H1 (cell line): ENCODE data around the gene IL18BP. TPM values are rescaled to one million over a fixed set of nuclear protein-coding genes. Genes with fewer than 3 reads are reported as not detected.

Experiments
- BRCA1 ChIP-seq: IDR thresholded peaks from 2 replicates; pipeline ENCODE4 v1.6.1; 2012; ENCODE audit warnings: low read depth, low read length, improper control_type of control experiment
- HDAC6 ChIP-seq: IDR thresholded peaks from one replicate; pipeline ENCODE4 v1.7.1; 2012; ENCODE audit warnings: low read depth, mild to moderate bottlenecking, inconsistent platforms, low read length, moderate library complexity
- JUND ChIP-seq: IDR thresholded peaks from 2 replicates; pipeline ENCODE4 v1.6.1; 2011; ENCODE audit warnings: mild to moderate bottlenecking, improper control_type of control experiment, low read length
- KDM4A ChIP-seq: IDR thresholded peaks from one replicate; pipeline ENCODE4 v1.7.1; 2012; ENCODE audit warnings: low read depth, mild to moderate bottlenecking, moderate library complexity, low read length, inconsistent platforms; ENCODE audit not compliant: severe bottlenecking
- POLR2A ChIP-seq, 2 experiments: IDR thresholded peaks; 1 replicate in 1 of 2; 2 replicates in 1 of 2; pipeline ENCODE4 v1.6.1; 2011; ENCODE audit warnings: low read depth in 2 of 2, low read length in 2 of 2, mild to moderate bottlenecking in 2 of 2; ENCODE audit errors: control extremely low read depth in 1 of 2
- RFX5 ChIP-seq: IDR thresholded peaks from 2 replicates; pipeline ENCODE4 v1.6.1; 2011; ENCODE audit warnings: low read depth, low read length, improper control_type of control experiment, borderline replicate concordance
- SIN3A ChIP-seq, 2 experiments: IDR thresholded peaks in 1 of 2; conservative IDR thresholded peaks in 1 of 2; 2 replicates each; pipeline ENCODE4 v1.6.1; 2011 to 2012; ENCODE audit warnings: low read length in 2 of 2, improper control_type of control experiment in 1 of 2, low read depth in 1 of 2, mild to moderate bottlenecking in 1 of 2
- SRF ChIP-seq: IDR thresholded peaks from 2 replicates; pipeline ENCODE4 v1.6.1; 2011; ENCODE audit warnings: mild to moderate bottlenecking, low read depth, low read length, moderate library complexity
- SUZ12 ChIP-seq: fragments of 200-600 bp; sonication (generic); IDR thresholded peaks from 2 replicates; pipeline ENCODE4 v1.6.1; 2012; ENCODE audit warnings: mild to moderate bottlenecking, inconsistent platforms, low read length, moderate library complexity, mixed read lengths
- TAF1 ChIP-seq: IDR thresholded peaks from 2 replicates; pipeline ENCODE4 v1.6.1; 2011; ENCODE audit warnings: mild to moderate bottlenecking, low read depth, low read length
- TBP ChIP-seq: IDR thresholded peaks from 2 replicates; pipeline ENCODE4 v1.6.1; 2011; ENCODE audit warnings: low read depth, low read length, improper control_type of control experiment
- YY1 ChIP-seq: IDR thresholded peaks from 2 replicates; pipeline ENCODE4 v1.6.1; 2011; ENCODE audit warnings: low read depth, mild to moderate bottlenecking, low read length
- polyA plus RNA-seq, 7 experiments: library from polyadenylated mRNA; depleted of rRNA in 3 of 7; stranded (reverse) in 5 of 7; unstranded in 2 of 7; fragments of >200 nt in 5 of 7; fragments of 200-250 nt in 2 of 7; gene quantifications; 1 replicate in 5 of 7; 2 replicates in 1 of 7; 4 replicates in 1 of 7; pipeline versions ENCODE4 v1.2.1 to v1.2.3, GENCODE V29; 2011 to 2013; ENCODE audit warnings: missing spikeins in 2 of 7, mixed read lengths in 2 of 7
- total RNA-seq: library from RNA; stranded (reverse); fragmentation: NEBNext Ultra II Directional; extraction: Animal tissue kit (Norgen Biotek cat#: 25700); gene quantifications from 2 replicates; pipeline ENCODE4 v1.2.1, GENCODE V29; 2021
- TF ChIP-seq, protein P1 (sequence below): IDR thresholded peaks from 2 replicates; pipeline ENCODE4 v1.6.1; 2012; ENCODE audit warnings: low read length, inconsistent platforms
- TF ChIP-seq, protein P2 (sequence below): IDR thresholded peaks from 2 replicates; pipeline ENCODE4 v1.6.1; 2011; ENCODE audit warnings: low read length, improper control_type of control experiment

Gene IL18BP
- total and polyA plus RNA-seq, 2 of the 8 experiments (the other 6 are each of a cell fraction or from before 2014, with no cell fraction given): 9.8 to 17.0 TPM

DNA sequence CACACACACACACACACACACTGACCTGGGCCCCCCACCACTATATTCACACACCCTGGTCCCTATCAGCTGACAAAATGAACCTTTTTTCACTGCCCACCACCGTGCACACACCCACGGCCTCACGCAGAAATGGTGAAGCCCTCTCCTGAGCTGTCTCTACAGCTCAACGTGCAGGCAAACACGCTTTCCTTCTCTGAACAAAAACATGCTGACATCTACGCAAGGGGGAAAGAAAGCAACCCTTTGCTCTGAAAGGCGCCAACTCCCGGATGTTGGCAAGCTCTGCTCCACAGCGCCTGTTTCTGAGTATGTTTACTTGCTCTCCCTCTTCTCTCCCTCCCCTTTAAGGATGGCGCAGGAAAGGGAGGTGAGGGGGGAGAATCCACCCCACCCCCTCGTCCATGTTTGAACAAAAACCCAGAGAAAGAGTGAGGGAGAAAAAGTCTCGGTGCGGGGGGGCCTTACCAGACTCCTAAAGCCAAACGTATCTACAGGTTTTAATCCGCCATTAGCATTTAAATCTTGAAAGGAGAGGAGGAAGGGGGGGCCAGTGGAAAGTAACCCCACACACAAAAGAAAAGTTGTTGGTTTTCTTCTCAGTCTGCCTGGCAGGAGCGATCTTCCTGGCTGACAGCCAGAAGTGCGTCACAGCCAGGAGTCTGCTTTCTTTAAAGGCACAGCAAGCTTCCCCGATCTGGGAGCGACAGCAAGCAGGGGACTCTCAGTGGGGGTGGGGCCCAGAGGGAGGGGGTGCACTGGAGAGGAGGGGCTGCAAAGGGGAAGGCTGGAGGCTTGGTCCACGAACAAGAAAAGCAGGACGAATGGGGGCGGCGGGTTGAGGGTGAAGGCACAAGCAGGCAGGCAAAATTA is 42.0 kb downstream of the IL18BP start (continued):
- peak in 1 of 2 experiments; percentile 64; a peak in 1 of 4 replicates for TF ChIP-seq SIN3A (conservative IDR thresholded peaks at IDR 0.05 in 1 of 2, IDR thresholded peaks at IDR 0.05 in 1 of 2; ENCODE audit: low read depth in 1 of 2, low read length in 2 of 2)
- TF ChIP-seq JUND: no peak
- TF ChIP-seq SUZ12: no peak
- TF ChIP-seq, protein P1, sequence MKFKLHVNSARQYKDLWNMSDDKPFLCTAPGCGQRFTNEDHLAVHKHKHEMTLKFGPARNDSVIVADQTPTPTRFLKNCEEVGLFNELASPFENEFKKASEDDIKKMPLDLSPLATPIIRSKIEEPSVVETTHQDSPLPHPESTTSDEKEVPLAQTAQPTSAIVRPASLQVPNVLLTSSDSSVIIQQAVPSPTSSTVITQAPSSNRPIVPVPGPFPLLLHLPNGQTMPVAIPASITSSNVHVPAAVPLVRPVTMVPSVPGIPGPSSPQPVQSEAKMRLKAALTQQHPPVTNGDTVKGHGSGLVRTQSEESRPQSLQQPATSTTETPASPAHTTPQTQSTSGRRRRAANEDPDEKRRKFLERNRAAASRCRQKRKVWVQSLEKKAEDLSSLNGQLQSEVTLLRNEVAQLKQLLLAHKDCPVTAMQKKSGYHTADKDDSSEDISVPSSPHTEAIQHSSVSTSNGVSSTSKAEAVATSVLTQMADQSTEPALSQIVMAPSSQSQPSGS: no peak
- no peak for TF ChIP-seq SRF
- no peak for TF ChIP-seq HDAC6
- no peak; a peak in 1 of 3 replicates for TF ChIP-seq POLR2A (IDR thresholded peaks at IDR 0.05; ENCODE audit: control extremely low read depth in 1 of 2, low read depth in 2 of 2, low read length in 2 of 2)
- TF ChIP-seq KDM4A: no peak
- TF ChIP-seq, protein P2, sequence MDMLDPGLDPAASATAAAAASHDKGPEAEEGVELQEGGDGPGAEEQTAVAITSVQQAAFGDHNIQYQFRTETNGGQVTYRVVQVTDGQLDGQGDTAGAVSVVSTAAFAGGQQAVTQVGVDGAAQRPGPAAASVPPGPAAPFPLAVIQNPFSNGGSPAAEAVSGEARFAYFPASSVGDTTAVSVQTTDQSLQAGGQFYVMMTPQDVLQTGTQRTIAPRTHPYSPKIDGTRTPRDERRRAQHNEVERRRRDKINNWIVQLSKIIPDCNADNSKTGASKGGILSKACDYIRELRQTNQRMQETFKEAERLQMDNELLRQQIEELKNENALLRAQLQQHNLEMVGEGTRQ: no peak
- no peak for TF ChIP-seq BRCA1
- TF ChIP-seq TBP: peak; percentile 13; the same call in 1 of the 2 replicates
- TF ChIP-seq TAF1: peak; percentile 40
- TF ChIP-seq RFX5: no peak
- peak; percentile 68; the same call in 1 of the 2 replicates for TF ChIP-seq YY1
